ENCODE data around the gene RAB29.
"Not testable (repeated sequence)": the region's sequence is repeated elsewhere in the genome, so short reads cannot be mapped to it uniquely, and the experiment has no call there.

Gene RAB29

GRCh38 chr1:205775015-205775716 lies at the start of gene RAB29:
Gene RAB29 (minus strand): TSS chr1:205775482. CDS start chr1:205774956, 526 bp downstream.
- no peak for DNase-seq

GRCh38 chr1:205824180-205824579 lies 48.9 kb upstream of the RAB29 start:
- no peak for DNase-seq

- DNase-seq, result not testable (repeated sequence)
Observed at GRCh38 chr1:205823260-205823659, 48.0 kb upstream of the RAB29 start.

GRCh38 chr1:205822397-205822796 lies 47.1 kb upstream of the RAB29 start:
- DNase-seq, result no peak

- no peak for DNase-seq
Observed at GRCh38 chr1:205817988-205818387, 42.7 kb upstream of the RAB29 start.

- no peak for DNase-seq
Observed at GRCh38 chr1:205817364-205817763, 42.1 kb upstream of the RAB29 start.

GRCh38 chr1:205813755-205814058 lies 38.4 kb upstream of the RAB29 start:
- DNase-seq, result peak; percentile 71

- peak; percentile 91 for DNase-seq
Observed at GRCh38 chr1:205812878-205813754, 37.8 kb upstream of the RAB29 start, which contains the start of gene SLC41A1. Gene SLC41A1 (minus strand): TSS chr1:205813198. CDS start chr1:205810441, 2,757 bp downstream.

- DNase-seq, result peak; percentile 44
Observed at GRCh38 chr1:205812271-205812877, 37.1 kb upstream of the RAB29 start.

GRCh38 chr1:205811660-205812059 lies 36.4 kb upstream of the RAB29 start:
- no peak for DNase-seq

- peak; percentile 81 for DNase-seq
Observed at GRCh38 chr1:205810448-205811157, 35.3 kb upstream of the RAB29 start.

GRCh38 chr1:205809942-205810345 lies 34.7 kb upstream of the RAB29 start:
- DNase-seq, result no peak

GRCh38 chr1:205809469-205809868 lies 34.2 kb upstream of the RAB29 start:
- no peak for DNase-seq

- DNase-seq, result no peak
Observed at GRCh38 chr1:205805082-205805711, 29.9 kb upstream of the RAB29 start.

- DNase-seq, result no peak
Observed at GRCh38 chr1:205804605-205805004, 29.3 kb upstream of the RAB29 start.

- DNase-seq, result no peak
Observed at GRCh38 chr1:205803986-205804385, 28.7 kb upstream of the RAB29 start.

- DNase-seq, result no peak
Observed at GRCh38 chr1:205802060-205802459, 26.8 kb upstream of the RAB29 start.

GRCh38 chr1:205800981-205801703 lies 25.9 kb upstream of the RAB29 start:
- DNase-seq, result no peak

GRCh38 chr1:205800427-205800826 lies 25.1 kb upstream of the RAB29 start:
- no peak for DNase-seq

GRCh38 chr1:205798577-205798976 lies 23.3 kb upstream of the RAB29 start:
- DNase-seq, result no peak

GRCh38 chr1:205797168-205797567 lies 21.9 kb upstream of the RAB29 start:
- DNase-seq, result no peak

All from 8988T (cell line).